ENCODE results near the gene P4HA2.

P4HA2 gene

GRCh38 chr5:132264546-132265335 is 37.1 kb upstream of the P4HA2 start:
- DNase-seq, result no peak

GRCh38 chr5:132263548-132264261 is 36.1 kb upstream of the P4HA2 start:
- no peak for DNase-seq

- no peak for DNase-seq
These were observed 35.4 kb upstream of the P4HA2 start for GRCh38 chr5:132262882-132263547.

GRCh38 chr5:132261881-132262845 is 34.5 kb upstream of the P4HA2 start:
- no peak for DNase-seq

- DNase-seq, result no peak
These were observed 33.3 kb upstream of the P4HA2 start for GRCh38 chr5:132260714-132261551.

- no peak for DNase-seq
These were observed 32.4 kb upstream of the P4HA2 start for GRCh38 chr5:132260051-132260450.

- no peak for DNase-seq
These were observed 31.6 kb upstream of the P4HA2 start for GRCh38 chr5:132259069-132259851.

GRCh38 chr5:132258102-132259068 is 30.7 kb upstream of the P4HA2 start:
- no peak for DNase-seq

GRCh38 chr5:132257131-132258101 is 29.8 kb upstream of the P4HA2 start, which contains the start of gene PDLIM4:
Gene PDLIM4, plus strand, starts transcription at chr5:132257696. Its CDS starts 39 bp downstream, at chr5:132257735.
- DNase-seq, result no peak

GRCh38 chr5:132256783-132257130 is 29.1 kb upstream of the P4HA2 start:
- no peak for DNase-seq

GRCh38 chr5:132256086-132256782 is 28.6 kb upstream of the P4HA2 start:
- no peak for DNase-seq

- DNase-seq, result no peak
These were observed 26.8 kb upstream of the P4HA2 start for GRCh38 chr5:132254321-132254977.

GRCh38 chr5:132253452-132254320 is 26.0 kb upstream of the P4HA2 start:
- no peak for DNase-seq

GRCh38 chr5:132253008-132253441 is 25.4 kb upstream of the P4HA2 start:
- DNase-seq, result no peak

GRCh38 chr5:132251220-132251725 is 23.6 kb upstream of the P4HA2 start:
- no peak for DNase-seq

- no peak for DNase-seq
These were observed 22.9 kb upstream of the P4HA2 start for GRCh38 chr5:132250547-132250946.
